H9 (cell line): Measurements from ENCODE around the gene P3H2. TPM values are rescaled to one million over a fixed set of nuclear protein-coding genes. Genes with fewer than 3 reads are reported as not detected.

ENCODE experiments used
- DNase-seq: peaks from one replicate; pipeline ENCODE4 v3.0.0-alpha.2; 2017
- H2AFZ ChIP-seq: one replicate; pipeline ENCODE4 v1.6.1; 2013; ENCODE audit warnings: mild to moderate bottlenecking, low read length, control low read depth, moderate library complexity
- H2AK5ac ChIP-seq: 2 replicates; pipeline ENCODE4 v1.6.1; 2013; ENCODE audit warnings: low read length, control low read depth, mixed read lengths; ENCODE audit not compliant: insufficient read length
- H2BK120ac ChIP-seq: one replicate; pipeline ENCODE4 v1.6.1; 2013; ENCODE audit warnings: low read depth, mild to moderate bottlenecking, low read length, control low read depth, inconsistent platforms; ENCODE audit not compliant: poor library complexity, severe bottlenecking
- H2BK12ac ChIP-seq: 2 replicates; pipeline ENCODE4 v1.6.1; 2013; ENCODE audit warnings: low read length, control low read depth, mixed read lengths, low read depth; ENCODE audit not compliant: insufficient read length
- H2BK15ac ChIP-seq: 2 replicates; pipeline ENCODE4 v1.6.1; 2013; ENCODE audit warnings: low read depth, low read length, control low read depth
- H2BK20ac ChIP-seq: one replicate; pipeline ENCODE4 v1.6.1; 2013; ENCODE audit warnings: low read depth, mild to moderate bottlenecking, low read length, control low read depth, inconsistent platforms; ENCODE audit not compliant: poor library complexity, severe bottlenecking
- H2BK5ac ChIP-seq: 2 replicates; pipeline ENCODE4 v1.6.1; 2013; ENCODE audit warnings: low read length, control low read depth, mixed read lengths; ENCODE audit not compliant: insufficient read length
- H3K14ac ChIP-seq: 2 replicates; pipeline ENCODE4 v1.6.1; 2013; ENCODE audit warnings: low read length, control low read depth; ENCODE audit not compliant: insufficient read depth
- H3K18ac ChIP-seq: 2 replicates; pipeline ENCODE4 v1.6.1; 2013; ENCODE audit warnings: low read depth, mild to moderate bottlenecking, mixed read lengths, low read length, control low read depth; ENCODE audit not compliant: insufficient read length
- H3K23ac ChIP-seq: 2 replicates; pipeline ENCODE4 v1.6.1; 2013; ENCODE audit warnings: low read length, control low read depth, mixed read lengths, low read depth; ENCODE audit not compliant: insufficient read length
- H3K23me2 ChIP-seq: 2 replicates; pipeline ENCODE4 v1.6.1; 2013; ENCODE audit warnings: low read depth, mild to moderate bottlenecking, mixed read lengths, low read length, control low read depth; ENCODE audit not compliant: insufficient read length, poor library complexity, severe bottlenecking
- H3K27ac ChIP-seq: 2 replicates; pipeline ENCODE4 v1.5.1; 2013; ENCODE audit warnings: low read length, control low read depth, mixed read lengths, low read depth; ENCODE audit not compliant: insufficient read length
- H3K27me3 ChIP-seq: 2 replicates; pipeline ENCODE4 v1.6.1; 2013; ENCODE audit warnings: low read length, control low read depth, inconsistent platforms; ENCODE audit not compliant: insufficient read depth
- H3K4ac ChIP-seq: 2 replicates; pipeline ENCODE4 v1.6.1; 2013; ENCODE audit warnings: low read depth, mild to moderate bottlenecking, control low read depth, inconsistent platforms, low read length, moderate library complexity
- H3K4me1 ChIP-seq: 2 replicates; pipeline ENCODE4 v1.6.1; 2013; ENCODE audit warnings: low read length, control low read depth, inconsistent platforms; ENCODE audit not compliant: insufficient read depth
- H3K4me2 ChIP-seq: 2 replicates; pipeline ENCODE4 v1.6.1; 2013; ENCODE audit warnings: low read length, control low read depth, mixed read lengths; ENCODE audit not compliant: insufficient read length, insufficient read depth
- H3K56ac ChIP-seq: 2 replicates; pipeline ENCODE4 v1.6.1; 2013; ENCODE audit warnings: low read depth, mild to moderate bottlenecking, mixed read lengths, low read length, control low read depth; ENCODE audit not compliant: insufficient read length
- H3K79me1 ChIP-seq: 2 replicates; pipeline ENCODE4 v1.6.1; 2013; ENCODE audit warnings: low read depth, mild to moderate bottlenecking, moderate library complexity, low read length, control low read depth, inconsistent platforms; ENCODE audit not compliant: insufficient read depth, poor library complexity, severe bottlenecking
- H3K79me2 ChIP-seq: 2 replicates; pipeline ENCODE4 v1.6.1; 2013; ENCODE audit warnings: low read length, control low read depth, inconsistent platforms; ENCODE audit not compliant: insufficient read depth
- H3K9ac ChIP-seq: 2 replicates; pipeline ENCODE4 v1.6.1; 2013; ENCODE audit warnings: low read length, control low read depth, mixed read lengths; ENCODE audit not compliant: insufficient read length; ENCODE audit errors: extremely low read depth
- H3K9me3 ChIP-seq: one replicate; pipeline ENCODE4 v1.6.1; 2013; ENCODE audit warnings: low read depth, low read length, inconsistent platforms; ENCODE audit not compliant: control insufficient read depth
- H3T11ph ChIP-seq: one replicate; pipeline ENCODE4 v1.6.1; 2013; ENCODE audit warnings: mild to moderate bottlenecking, low read length, control low read depth, inconsistent platforms
- H4K20me1 ChIP-seq: one replicate; pipeline ENCODE4 v1.6.1; 2013; ENCODE audit not compliant: control insufficient read depth, insufficient read length, insufficient read depth
- H4K5ac ChIP-seq: 2 replicates; pipeline ENCODE4 v1.6.1; 2013; ENCODE audit warnings: low read depth, mild to moderate bottlenecking, mixed read lengths, low read length, control low read depth; ENCODE audit not compliant: insufficient read length
- H4K8ac ChIP-seq: replicated peaks from 2 replicates; pipeline ENCODE4 v1.6.1; 2013; ENCODE audit warnings: low read length, control low read depth, mixed read lengths, low read depth; ENCODE audit not compliant: insufficient read length
- H4K91ac ChIP-seq: 2 replicates; pipeline ENCODE4 v1.6.1; 2013; ENCODE audit warnings: low read depth, mild to moderate bottlenecking, moderate library complexity, mixed read lengths, low read length, control low read depth; ENCODE audit not compliant: insufficient read length
- H3K27ac Mint-ChIP-seq, 3 experiments: 2 replicates in 2 of 3; 3 replicates in 1 of 3; pipeline ENCODE4 v1.8.0; 2020 to 2021; ENCODE audit warnings: mixed read lengths in 3 of 3, mild to moderate bottlenecking in 1 of 3, moderate library complexity in 1 of 3
- H3K27me3 Mint-ChIP-seq: 2 replicates; pipeline ENCODE4 v1.8.0; 2021; ENCODE audit warnings: low read depth, mild to moderate bottlenecking, moderate library complexity, mixed read lengths
- H3K36me3 Mint-ChIP-seq, 3 experiments: 2 replicates in 2 of 3; 3 replicates in 1 of 3; pipeline ENCODE4 v1.8.0; 2020 to 2021; ENCODE audit warnings: low read depth in 3 of 3, mixed read lengths in 3 of 3; ENCODE audit not compliant: insufficient read depth in 1 of 3
- H3K4me1 Mint-ChIP-seq, 2 experiments: 2 replicates each; pipeline ENCODE4 v1.8.0; 2020; ENCODE audit warnings: mixed read lengths in 2 of 2
- H3K4me3 Mint-ChIP-seq, 2 experiments: 2 replicates in 1 of 2; 3 replicates in 1 of 2; pipeline ENCODE4 v1.8.0; 2020 to 2021; ENCODE audit warnings: mild to moderate bottlenecking in 2 of 2, mixed read lengths in 2 of 2, moderate library complexity in 1 of 2
- H3K9me3 Mint-ChIP-seq, 2 experiments: 2 replicates in 1 of 2; 3 replicates in 1 of 2; pipeline ENCODE4 v1.8.0; 2020; ENCODE audit warnings: mild to moderate bottlenecking in 2 of 2, mixed read lengths in 2 of 2, moderate library complexity in 1 of 2
- CTCF ChIP-seq: fragments of 200-600 bp; sonication (generic); conservative IDR thresholded peaks from 3 replicates; pipeline ENCODE4 v1.8.0; 2021; ENCODE audit warnings: antibody characterized with exemption, mild to moderate bottlenecking
- WGBS: extraction: QIAGEN DNeasy Blood & Tissue Kit; methylation state at CpG from one replicate; pipeline ENCODE4 v1.1.7; 2013; ENCODE audit warnings: missing lambda C conversion rate, low lambda C conversion rate, mixed read lengths; ENCODE audit not compliant: insufficient read length; ENCODE audit errors: extremely low coverage; 5-methylcytosine and 5-hydroxymethylcytosine counted together
- total RNA-seq: library from RNA; stranded (reverse); gene quantifications from 2 replicates; pipeline ENCODE4 v1.2.1, GENCODE V29; 2021

P3H2 gene
- total RNA-seq, 1 experiment from 2014 or later: 41.5 TPM

DNA sequence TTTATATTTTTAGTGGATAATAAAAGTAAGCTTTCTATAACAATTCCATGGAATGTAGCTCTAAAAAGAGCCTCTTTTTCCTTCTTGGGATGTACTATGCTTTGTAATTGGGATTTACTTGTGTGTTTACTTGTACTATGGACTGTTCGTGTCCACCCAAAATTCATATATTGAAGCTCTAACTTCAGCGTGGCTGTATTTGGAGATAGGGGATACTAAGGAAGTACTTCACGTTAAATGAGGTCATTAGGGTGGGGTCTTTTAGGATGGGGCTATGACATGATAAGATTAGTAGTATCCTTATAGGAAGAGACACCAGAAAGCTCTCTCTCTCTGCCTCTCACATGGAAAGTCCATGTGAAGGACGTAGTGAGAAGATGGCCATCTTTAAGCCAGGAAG, 64.9 kb downstream of the P3H2 start:
- Mint-ChIP-seq H3K4me3 (no peak overlapping the region), H3K27me3 (no peaks in the 10 kb centered on the region), H3K4me1 (peaks cover 51 to 53% of the 10 kb centered on the region in 2 experiments), H3K27ac (0 out of 7 replicates have a peak overlapping the region, but pooled peaks of 1 of the 3 experiments have one; percentile 55), H3K36me3 (no peaks in the 10 kb centered on the region), H3K9me3 (no peaks in the 10 kb centered on the region)
- Histone ChIP-seq H3K27me3 (no peaks in the 10 kb centered on the region), H3K23ac (no peak overlapping the region), H3T11ph (no peak overlapping the region), H2BK12ac (no peak overlapping the region), H3K79me1 (no peaks in the 10 kb centered on the region), H2AFZ (no peak overlapping the region), H4K5ac (no peak overlapping the region), H2AK5ac (no peak overlapping the region), H3K56ac (no peak overlapping the region), H4K91ac (no peak overlapping the region), H3K79me2 (no peaks in the 10 kb centered on the region), H2BK20ac (no peak overlapping the region), H4K20me1 (no peaks in the 10 kb centered on the region), H2BK15ac (no peak overlapping the region), H2BK120ac (no peak overlapping the region), H3K9ac (no peak overlapping the region), H3K14ac (no peak overlapping the region), H2BK5ac (no peak overlapping the region), H3K27ac (no peak overlapping the region), H3K23me2 (no peaks in the 10 kb centered on the region), H3K4me1 (peaks cover 7% of the 10 kb centered on the region; the same call in 1 of the 2 replicates), H3K18ac (no peak overlapping the region), H4K8ac (no peak overlapping the region), H3K4ac (no peak overlapping the region), H3K4me2 (no peak overlapping the region), H3K9me3 (no peaks in the 10 kb centered on the region)
- no peak for DNase-seq
- WGBS: no CpG with 5 or more reads among the region's 4 CpGs
- TF ChIP-seq CTCF: no peak
